IMR-90 (cell line): ENCODE results near the gene MYO1H. TPM values are rescaled to one million over a fixed set of nuclear protein-coding genes. Genes with fewer than 3 reads are reported as not detected.

Experiments
- ATAC-seq: fragments of 200-7000 bp; cut with Tn5 transposase; 2 replicates; pipeline ENCODE4 v1.9.1; 2020; ENCODE audit warnings: low read depth, mild to moderate bottlenecking, moderate library complexity
- BruUV-seq: library from RNA; stranded (reverse); fragments of 400-500 nt; replicated peaks from 2 replicates; lab custom pipeline; 2021; lab: Mats Ljungman, UMichigan
- CTCF ChIA-PET: fragments of 300-600 bp; formaldehyde crosslinking; extraction: SDS; loops from one replicate; lab custom pipeline; 2021; ENCODE audit warnings: antibody characterized with exemption; lab: Yijun Ruan, JAX
- POLR2A ChIA-PET: fragments of 300-600 bp; sonication (Branson Sonifier 250); formaldehyde crosslinking; loops from one replicate; lab custom pipeline; 2022; ENCODE audit warnings: antibody characterized with exemption; ENCODE audit not compliant: unreplicated experiment; lab: Charles Lee
- DNase-seq: peaks from one replicate; pipeline ENCODE4 v3.0.0; 2013
- H2AFZ ChIP-seq: replicated peaks from 2 replicates; pipeline ENCODE3; 2013; ENCODE audit warnings: low read length, mild to moderate bottlenecking; ENCODE audit not compliant: poor library complexity
- H2AK5ac ChIP-seq: 2 replicates; pipeline ENCODE4 v1.6.1; 2013; ENCODE audit warnings: low read depth, low read length, inconsistent platforms
- H2AK9ac ChIP-seq: replicated peaks from 2 replicates; pipeline ENCODE3; 2013; ENCODE audit warnings: mild to moderate bottlenecking, low read depth, low read length, moderate library complexity; ENCODE audit not compliant: poor library complexity
- H2BK120ac ChIP-seq: 2 replicates; pipeline ENCODE4 v1.6.1; 2013; ENCODE audit warnings: low read depth, low read length, inconsistent platforms
- H2BK15ac ChIP-seq: 3 replicates; pipeline ENCODE4 v1.6.1; 2013; ENCODE audit warnings: low read depth, low read length, inconsistent platforms
- H2BK20ac ChIP-seq: 2 replicates; pipeline ENCODE4 v1.6.1; 2013; ENCODE audit warnings: low read depth, mild to moderate bottlenecking, inconsistent platforms, low read length, moderate library complexity
- H2BK5ac ChIP-seq: 2 replicates; pipeline ENCODE4 v1.6.1; 2013; ENCODE audit warnings: mild to moderate bottlenecking, low read depth, low read length, inconsistent platforms; ENCODE audit not compliant: poor library complexity, severe bottlenecking
- H3K14ac ChIP-seq: replicated peaks from 2 replicates; pipeline ENCODE4 v1.6.1; 2013; ENCODE audit warnings: low read depth, low read length, inconsistent platforms
- H3K18ac ChIP-seq: 2 replicates; pipeline ENCODE4 v1.6.1; 2013; ENCODE audit warnings: low read depth, low read length, control low read depth
- H3K23ac ChIP-seq: 2 replicates; pipeline ENCODE4 v1.6.1; 2013; ENCODE audit warnings: low read depth, low read length, inconsistent platforms
- H3K27ac ChIP-seq: 2 replicates; pipeline ENCODE4 v1.5.1; 2013; ENCODE audit warnings: mild to moderate bottlenecking, control low read depth, low read length; ENCODE audit not compliant: insufficient read depth
- H3K27me3 ChIP-seq: 2 replicates; pipeline ENCODE4 v1.6.1; 2013; ENCODE audit warnings: low read length; ENCODE audit not compliant: control insufficient read depth, insufficient read depth
- H3K36me3 ChIP-seq: 2 replicates; pipeline ENCODE4 v1.6.1; 2013; ENCODE audit warnings: low read length, mixed read lengths; ENCODE audit not compliant: control insufficient read depth, insufficient read depth
- H3K4ac ChIP-seq: 2 replicates; pipeline ENCODE4 v1.6.1; 2013; ENCODE audit warnings: low read depth, low read length, inconsistent platforms
- H3K4me1 ChIP-seq: 2 replicates; pipeline ENCODE4 v1.6.1; 2013; ENCODE audit warnings: low read length, mixed read lengths; ENCODE audit not compliant: control insufficient read depth, insufficient read depth
- H3K4me2 ChIP-seq: 2 replicates; pipeline ENCODE4 v1.6.1; 2013; ENCODE audit warnings: low read depth, mild to moderate bottlenecking, control low read depth, low read length, moderate library complexity
- H3K4me3 ChIP-seq: 2 replicates; pipeline ENCODE4 v1.5.1; 2013; ENCODE audit warnings: low read depth, mild to moderate bottlenecking, control low read depth, low read length, moderate library complexity; ENCODE audit not compliant: insufficient read depth
- H3K56ac ChIP-seq: 2 replicates; pipeline ENCODE4 v1.6.1; 2013; ENCODE audit warnings: low read length, inconsistent platforms; ENCODE audit not compliant: insufficient read depth; ENCODE audit errors: extremely low read depth
- H3K79me1 ChIP-seq, 2 experiments: 2 replicates each; pipeline ENCODE4 v1.6.1; 2013; ENCODE audit warnings: low read length in 2 of 2, inconsistent platforms in 1 of 2, low read depth in 1 of 2
- H3K9ac ChIP-seq: 2 replicates; pipeline ENCODE4 v1.6.1; 2013; ENCODE audit warnings: low read depth, low read length, control low read depth
- H3K9me1 ChIP-seq: 2 replicates; pipeline ENCODE4 v1.6.1; 2013; ENCODE audit warnings: low read length, inconsistent platforms; ENCODE audit not compliant: insufficient read depth
- H3K9me3 ChIP-seq: 2 replicates; pipeline ENCODE4 v1.6.1; 2013; ENCODE audit warnings: low read length; ENCODE audit not compliant: control insufficient read depth, insufficient read depth
- H4K20me1 ChIP-seq: 2 replicates; pipeline ENCODE4 v1.6.1; 2013; ENCODE audit warnings: low read length, inconsistent platforms; ENCODE audit not compliant: insufficient read depth
- H4K5ac ChIP-seq: 2 replicates; pipeline ENCODE4 v1.6.1; 2013; ENCODE audit warnings: mild to moderate bottlenecking, low read depth, low read length, control low read depth
- H4K8ac ChIP-seq, 2 experiments: 2 replicates each; pipeline ENCODE4 v1.6.1; 2013; ENCODE audit warnings: low read depth in 2 of 2, low read length in 2 of 2, control low read depth in 1 of 2, inconsistent platforms in 1 of 2
- H4K91ac ChIP-seq: 2 replicates; pipeline ENCODE4 v1.6.1; 2013; ENCODE audit warnings: low read depth, low read length, inconsistent platforms; ENCODE audit not compliant: insufficient read depth
- BHLHE40 ChIP-seq: fragments of 150-350 bp; IDR thresholded peaks from 2 replicates; pipeline ENCODE4 v1.6.1; 2016; ENCODE audit warnings: mild to moderate bottlenecking, low read depth, low read length
- CEBPB ChIP-seq: IDR thresholded peaks from 2 replicates; pipeline ENCODE4 v1.6.1; 2012; ENCODE audit warnings: low read depth, low read length, improper control_type of control experiment
- CHD1 ChIP-seq: IDR thresholded peaks from 2 replicates; pipeline ENCODE4 v1.6.1; 2012; ENCODE audit warnings: low read depth, low read length, improper control_type of control experiment
- MAFK ChIP-seq: IDR thresholded peaks from 2 replicates; pipeline ENCODE4 v1.6.1; 2012; ENCODE audit warnings: low read depth, low read length, improper control_type of control experiment
- MAZ ChIP-seq: IDR thresholded peaks from 2 replicates; pipeline ENCODE4 v1.6.1; 2012; ENCODE audit warnings: low read depth, mild to moderate bottlenecking, low read length, improper control_type of control experiment, moderate library complexity, borderline replicate concordance
- MXI1 ChIP-seq: IDR thresholded peaks from 2 replicates; pipeline ENCODE4 v1.6.1; 2012; ENCODE audit warnings: low read depth, mild to moderate bottlenecking, low read length, moderate library complexity, borderline replicate concordance
- NFE2L2 ChIP-seq: fragments of 150-350 bp; IDR thresholded peaks from 2 replicates; pipeline ENCODE4 v1.6.1; 2016; ENCODE audit warnings: low read depth, mild to moderate bottlenecking, low read length
- RAD21 ChIP-seq: IDR thresholded peaks from 2 replicates; pipeline ENCODE4 v1.6.1; 2012; ENCODE audit warnings: low read length, improper control_type of control experiment
- RCOR1 ChIP-seq: IDR thresholded peaks from 2 replicates; pipeline ENCODE4 v1.6.1; 2012; ENCODE audit warnings: mild to moderate bottlenecking, low read length, improper control_type of control experiment; ENCODE audit not compliant: insufficient replicate concordance
- RFX5 ChIP-seq: IDR thresholded peaks from 2 replicates; pipeline ENCODE4 v1.8.0; 2012; ENCODE audit warnings: low read depth, mild to moderate bottlenecking, low read length, moderate library complexity
- SMC3 ChIP-seq: fragments of 150-350 bp; IDR thresholded peaks from 2 replicates; pipeline ENCODE4 v1.6.1; 2016; ENCODE audit warnings: low read depth, mild to moderate bottlenecking, antibody characterized with exemption, low read length, moderate library complexity
- WGBS, 2 experiments: methylation state at CpG; one replicate each; pipeline versions ENCODE4 v1.1.5 to v1.1.7; 2013; ENCODE audit warnings: missing lambda C conversion rate in 2 of 2; ENCODE audit not compliant: insufficient read length in 1 of 2; ENCODE audit errors: extremely low coverage in 2 of 2; 5-methylcytosine and 5-hydroxymethylcytosine counted together
- dilution Hi-C: fragments of 300-500 bp; cut with HindIII; formaldehyde crosslinking; loops from one replicate; pipeline ENCODE4 v1.14.3; 2018; ENCODE audit warnings: low sequenced_read_pairs; ENCODE audit not compliant: unreplicated experiment
- in situ Hi-C: fragments of 300-500 bp; cut with MboI; formaldehyde crosslinking; loops from 3 replicates; pipeline ENCODE4 v1.14.3; 2019; ENCODE audit warnings: low sequenced_read_pairs, inconsistent platforms, mixed read lengths
- intact Hi-C: fragments of 100-400 bp; cut with micrococcal nuclease; formaldehyde crosslinking; loops from 2 replicates; pipeline ENCODE4 v1.10.0; 2022
- polyA plus RNA-seq, 3 experiments: library from polyadenylated mRNA; depleted of rRNA; stranded (reverse); fragments of >200 nt; gene quantifications; 2 replicates each; pipeline ENCODE4 v1.2.3, GENCODE V29; 2012; ENCODE audit warnings: low replicate concordance in 1 of 3
- total RNA-seq: library from RNA; depleted of rRNA; stranded (reverse); fragments of >200 nt; gene quantifications from 2 replicates; pipeline ENCODE4 v1.2.3, GENCODE V29; 2012

Gene MYO1H
- total and polyA plus RNA-seq, 2 of the 4 experiments (the other 2 are of a cell fraction), result not detected

DNA sequence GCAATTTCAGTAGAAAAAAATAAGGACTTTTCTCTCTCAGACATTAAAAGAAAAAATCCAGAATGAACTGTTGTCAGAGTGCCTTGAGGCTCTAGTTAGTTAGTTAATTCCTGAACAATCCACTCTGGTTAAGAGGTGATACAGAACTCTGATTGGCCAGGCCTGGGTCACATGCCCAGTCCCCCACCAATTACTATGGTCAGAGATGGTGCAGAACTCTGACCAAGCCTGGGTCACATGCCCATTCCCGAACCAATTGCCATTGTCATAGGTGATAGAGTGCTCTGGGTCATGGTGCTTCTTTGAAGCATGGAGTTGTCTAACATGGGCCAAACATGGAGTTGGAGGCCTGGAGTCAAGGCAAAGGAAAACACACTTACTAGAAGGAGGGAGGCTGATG is 11.1 kb upstream of the MYO1H start:
- no TSS peak for BruUV-seq
- no CpG with 5 or more reads among the region's 1 CpG for WGBS, 2 experiments
- Histone ChIP-seq H3K56ac (no peak overlapping the region), H2AK9ac (no peak overlapping the region), H3K4ac (no peak overlapping the region), H3K23ac (no peak overlapping the region), H3K18ac (no peak overlapping the region), H3K9ac (no peak overlapping the region), H2BK5ac (no peak overlapping the region), H4K91ac (no peak overlapping the region), H3K4me2 (no peak overlapping the region), H3K36me3 (no peaks in the 10 kb centered on the region), H3K4me3 (no peak overlapping the region), H4K8ac (no peak overlapping the region), H3K4me1 (no peaks in the 10 kb centered on the region), H3K9me3 (no peaks in the 10 kb centered on the region), H4K5ac (no peak overlapping the region), H2AK5ac (no peak overlapping the region), H3K14ac (no peak overlapping the region), H2BK20ac (no peak overlapping the region), H3K79me1 (no peaks in the 10 kb centered on the region), H3K27me3 (peaks cover 6% of the 10 kb centered on the region), H2BK15ac (no peak overlapping the region), H2AFZ (no peak overlapping the region), H3K9me1 (no peaks in the 10 kb centered on the region), H3K27ac (no peak overlapping the region), H4K20me1 (no peaks in the 10 kb centered on the region), H2BK120ac (no peak overlapping the region)
- intact Hi-C loops (no loop called here), in situ Hi-C loops (no loop called here), dilution Hi-C loops (no loop called here)
- DNase-seq, result no peak
- TF ChIP-seq RAD21, result no peak
- TF ChIP-seq RFX5, result no peak
- no peak for TF ChIP-seq CEBPB
- no peak for TF ChIP-seq MAFK
- no peak for TF ChIP-seq MAZ
- TF ChIP-seq CHD1, result no peak
- no peak for TF ChIP-seq NFE2L2
- no peak for TF ChIP-seq SMC3
- no peak for TF ChIP-seq MXI1
- TF ChIP-seq BHLHE40, result no peak
- no peak for TF ChIP-seq RCOR1
- ATAC-seq, result no peak
- ChIA-PET POLR2A (no interaction called here), CTCF (interaction anchor here (0.6 kb wide), 1 partner anchor 21 kb away, joined by 3 read pairs; no protein-coding TSS in a partner anchor)
